COR-L47 (cell line): ENCODE results near the gene RACGAP1.

Source experiments
- DNase-seq: peaks from one replicate; lab custom pipeline; 2025; lab: John Stamatoyannopoulos, UW

The RACGAP1 gene

GRCh38 chr12:49954863-49955830 lies 70.1 kb downstream of the RACGAP1 start:
- no peak for DNase-seq

GRCh38 chr12:49953961-49954846 lies 71.1 kb downstream of the RACGAP1 start:
- DNase-seq = no peak

- no peak for DNase-seq
Measured at GRCh38 chr12:49953151-49953550, 72.1 kb downstream of the RACGAP1 start.

GRCh38 chr12:49952391-49953055 lies 72.8 kb downstream of the RACGAP1 start:
- DNase-seq = no peak

- DNase-seq = no peak
Measured at GRCh38 chr12:49951411-49952240, 73.7 kb downstream of the RACGAP1 start.

- no peak for DNase-seq
Measured at GRCh38 chr12:49950273-49951251, 74.7 kb downstream of the RACGAP1 start, which contains the start of gene AQP2. TSS of gene AQP2 (plus strand) at chr12:49950737. CDS start at chr12:49950831, 94 bp downstream.

GRCh38 chr12:49949866-49950265 lies 75.4 kb downstream of the RACGAP1 start:
- no peak for DNase-seq

- DNase-seq = no peak
Measured at GRCh38 chr12:49948866-49949845, 76.1 kb downstream of the RACGAP1 start.

- DNase-seq = no peak
Measured at GRCh38 chr12:49947593-49948226, 77.6 kb downstream of the RACGAP1 start.

- no peak for DNase-seq
Measured at GRCh38 chr12:49946497-49946896, 78.8 kb downstream of the RACGAP1 start.

GRCh38 chr12:49946086-49946485 lies 79.2 kb downstream of the RACGAP1 start:
- no peak for DNase-seq

GRCh38 chr12:49945394-49946080 lies 79.8 kb downstream of the RACGAP1 start:
- DNase-seq = no peak

GRCh38 chr12:49944718-49945117 lies 80.6 kb downstream of the RACGAP1 start:
- DNase-seq = no peak

GRCh38 chr12:49944046-49944445 lies 81.2 kb downstream of the RACGAP1 start:
- no peak for DNase-seq

- no peak for DNase-seq
Measured at GRCh38 chr12:49943625-49943960, 81.7 kb downstream of the RACGAP1 start.

- DNase-seq = no peak
Measured at GRCh38 chr12:49942921-49943624, 82.2 kb downstream of the RACGAP1 start.

GRCh38 chr12:49942512-49942893 lies 82.8 kb downstream of the RACGAP1 start:
- no peak for DNase-seq
